Measurements from ENCODE around the gene HAND1.
"Not testable (repeated sequence)": the region's sequence is repeated elsewhere in the genome, so short reads cannot be mapped to it uniquely, and the experiment has no call there.

Gene HAND1

DNA sequence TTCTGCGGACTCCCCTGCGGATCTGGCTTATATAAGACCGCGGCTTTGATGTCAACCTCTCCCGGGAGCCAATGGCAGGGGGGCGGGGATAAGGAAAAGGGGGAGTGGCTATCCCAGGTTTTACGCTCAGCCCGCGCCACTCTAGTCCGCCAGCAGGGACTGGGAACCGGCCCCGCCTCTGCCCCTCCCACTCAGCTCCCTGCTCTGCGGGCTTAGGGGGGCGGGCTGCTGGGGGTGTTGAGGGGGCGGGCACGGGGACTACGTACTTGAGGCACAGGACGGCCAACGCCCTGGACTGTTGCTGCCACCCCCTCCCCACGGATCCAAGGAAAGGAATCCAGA is at the start of gene HAND1:
Gene HAND1 (minus strand): TSS at position 4 of the 342 bp plus-strand sequence. CDS start 219 bp downstream, outside the sequence.
- peak; percentile 71 to 73 for DNase-seq

- DNase-seq = no peak
Measured at GRCh38 chr5:154526231-154527226, 48.5 kb upstream of the HAND1 start.

GRCh38 chr5:154524859-154525258 is 46.8 kb upstream of the HAND1 start:
- no peak for DNase-seq

GRCh38 chr5:154524181-154524580 is 46.2 kb upstream of the HAND1 start:
- DNase-seq = no peak

DNA sequence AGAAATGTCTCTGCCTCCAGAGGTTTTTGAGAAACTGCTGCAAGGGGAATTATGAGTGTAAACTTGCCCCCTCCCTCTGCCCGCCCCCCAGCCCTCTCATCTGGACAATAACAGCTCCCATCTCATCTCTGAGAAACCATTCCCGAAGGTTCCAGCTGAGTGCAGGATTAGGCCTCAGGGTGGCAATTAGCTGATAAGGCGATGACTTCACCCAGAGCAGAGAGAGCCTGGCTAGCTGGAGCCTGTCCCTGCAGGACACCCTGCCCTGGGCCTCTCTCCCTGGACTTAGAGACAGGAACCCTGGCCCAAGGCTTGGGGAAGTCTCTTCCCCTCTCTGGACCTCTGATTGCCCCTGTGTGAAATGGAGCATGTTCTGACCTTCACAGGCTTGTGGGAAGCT is 45.7 kb upstream of the HAND1 start:
- DNase-seq = no peak

DNA sequence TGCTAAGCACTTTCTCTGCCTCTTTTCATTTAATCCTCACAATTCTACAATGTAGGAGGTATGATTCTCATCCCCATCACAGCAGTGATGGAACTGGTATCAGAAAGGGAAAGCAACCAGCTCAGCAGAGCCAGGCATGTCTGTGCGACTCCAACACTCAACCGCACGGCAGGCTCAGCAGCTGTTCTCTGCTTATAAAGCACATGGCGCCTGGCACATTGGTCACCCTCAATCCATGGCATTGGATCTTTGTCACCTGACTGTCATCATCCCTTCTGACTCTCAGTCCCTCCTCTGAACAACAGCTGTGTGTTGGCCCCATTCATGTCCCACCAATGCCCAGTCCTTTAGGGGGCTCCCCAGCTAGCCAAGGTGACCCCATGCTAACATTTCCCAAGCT is 45.1 kb upstream of the HAND1 start:
- DNase-seq = no peak

DNA sequence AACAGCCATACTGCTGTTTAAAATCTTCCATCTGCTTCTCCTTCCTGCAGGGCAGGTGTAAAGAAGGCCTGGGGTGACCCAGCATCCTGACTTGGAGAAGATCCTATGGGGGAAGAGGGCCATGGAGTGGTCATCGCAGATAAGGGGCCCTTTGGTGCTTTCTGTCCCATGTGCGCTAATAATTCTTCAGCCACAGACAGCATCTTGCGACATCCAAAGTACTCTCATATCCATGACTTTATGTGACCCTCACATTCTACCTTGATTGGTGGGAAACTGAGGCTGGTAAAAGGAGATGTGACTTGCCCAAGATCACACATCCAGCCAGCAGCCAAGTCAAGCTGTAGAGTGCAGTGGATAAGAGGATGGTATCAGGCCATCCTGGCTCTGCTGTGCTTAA is 44.3 kb upstream of the HAND1 start:
- DNase-seq = no peak

- no peak for DNase-seq
Measured at GRCh38 chr5:154521756-154522155, 43.7 kb upstream of the HAND1 start.

GRCh38 chr5:154520861-154521453 is 42.9 kb upstream of the HAND1 start:
- DNase-seq = peak in 1 of 2 experiments; percentile 22

DNA sequence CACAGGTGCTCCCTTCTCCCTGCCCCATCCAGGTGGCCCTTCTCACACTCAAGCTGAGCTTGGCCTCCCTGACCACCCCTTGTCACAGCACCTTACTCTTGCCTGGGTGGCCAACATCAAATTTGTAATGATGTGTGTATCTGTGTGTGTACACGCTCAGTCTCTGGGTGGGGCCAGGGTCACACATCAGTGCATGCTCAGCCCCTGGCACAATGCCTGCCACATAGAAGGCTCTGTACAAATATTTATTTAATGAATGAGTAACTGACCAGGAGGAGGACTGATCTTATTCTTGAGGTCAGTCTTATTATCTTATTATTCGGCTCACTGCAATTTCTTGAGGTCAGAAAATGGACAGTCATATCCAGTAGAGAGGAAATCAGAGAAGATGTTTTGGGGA is 41.3 kb upstream of the HAND1 start:
- DNase-seq = no peak

- DNase-seq = no peak
Measured at GRCh38 chr5:154518438-154518867, 40.4 kb upstream of the HAND1 start.

DNA sequence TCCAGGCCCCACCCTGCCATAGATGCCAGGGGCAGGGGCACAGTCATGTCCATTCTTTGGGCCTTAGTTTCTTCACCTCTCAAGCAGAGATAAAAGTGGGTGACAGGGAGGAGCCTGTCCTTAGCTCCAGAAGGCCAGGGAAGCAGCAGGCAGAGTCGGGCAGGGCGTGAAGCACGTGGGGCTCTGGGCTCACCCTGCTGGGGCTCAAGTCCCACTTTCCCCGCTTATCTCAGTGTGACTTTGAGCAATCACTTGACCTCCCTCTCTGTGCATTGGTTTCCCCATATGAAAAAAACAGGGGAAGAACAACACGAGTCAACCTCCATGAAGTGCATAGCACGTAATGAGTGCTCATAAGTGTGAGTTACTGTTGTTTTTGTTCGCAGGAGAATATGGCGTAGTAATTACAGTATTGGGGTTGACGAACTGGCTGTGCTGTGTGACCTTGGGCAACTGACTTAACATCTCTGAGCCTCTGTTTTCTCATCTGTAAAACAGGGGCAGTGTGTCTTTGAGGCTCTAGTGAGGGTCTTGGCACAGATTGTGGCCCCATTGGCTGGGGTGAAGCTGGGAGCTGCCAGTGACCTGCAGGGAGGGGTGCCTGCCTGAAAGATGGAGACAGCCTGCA is 39.9 kb upstream of the HAND1 start:
- DNase-seq = no peak

DNA sequence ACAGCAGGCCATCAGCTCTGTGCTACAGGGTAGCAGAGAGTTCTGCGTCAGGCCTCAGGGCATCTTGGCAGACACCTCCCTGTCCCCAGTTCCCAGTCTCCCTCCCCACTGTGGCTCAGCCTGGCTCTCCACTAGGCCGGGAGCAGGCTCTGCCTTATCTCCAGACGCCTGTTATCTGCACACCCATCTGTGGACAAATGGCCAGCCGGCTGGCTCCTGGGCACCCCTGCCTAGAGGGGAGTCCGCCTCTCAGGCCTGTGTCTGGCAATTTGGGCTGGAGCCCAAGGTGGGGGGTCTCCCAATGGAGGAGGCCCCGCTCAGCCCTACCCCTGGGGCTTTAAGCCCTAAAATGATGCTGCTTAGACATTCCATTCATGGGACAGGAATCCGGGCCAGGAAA is 39.2 kb upstream of the HAND1 start:
- no peak for DNase-seq

- no peak for DNase-seq
Measured at GRCh38 chr5:154516475-154516874, 38.4 kb upstream of the HAND1 start.

- not testable (repeated sequence) for DNase-seq
Measured at GRCh38 chr5:154515488-154515887, 37.5 kb upstream of the HAND1 start.

DNA sequence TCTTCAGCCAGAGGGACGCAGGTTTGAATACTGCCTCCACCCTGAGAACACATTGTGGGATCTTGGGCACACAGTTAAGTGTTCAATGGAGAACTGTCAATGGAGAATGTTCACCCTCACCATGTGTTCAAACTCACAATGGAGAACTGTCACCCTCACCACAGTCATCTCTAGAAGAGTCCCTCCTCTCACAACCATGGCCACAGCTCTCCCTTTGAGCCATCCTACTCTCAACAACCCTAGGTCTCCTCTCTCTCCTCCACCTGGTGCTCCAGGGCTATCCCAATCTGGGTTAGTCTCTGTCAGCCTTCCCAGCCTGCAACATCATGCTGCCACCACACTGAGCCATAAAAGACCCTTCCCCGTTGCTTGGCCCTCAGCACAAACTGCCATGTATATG is 36.3 kb upstream of the HAND1 start:
- DNase-seq = no peak

- DNase-seq = no peak
Measured at GRCh38 chr5:154513669-154514084, 35.6 kb upstream of the HAND1 start.

- DNase-seq = no peak
Measured at GRCh38 chr5:154511984-154512383, 34.0 kb upstream of the HAND1 start.

DNA sequence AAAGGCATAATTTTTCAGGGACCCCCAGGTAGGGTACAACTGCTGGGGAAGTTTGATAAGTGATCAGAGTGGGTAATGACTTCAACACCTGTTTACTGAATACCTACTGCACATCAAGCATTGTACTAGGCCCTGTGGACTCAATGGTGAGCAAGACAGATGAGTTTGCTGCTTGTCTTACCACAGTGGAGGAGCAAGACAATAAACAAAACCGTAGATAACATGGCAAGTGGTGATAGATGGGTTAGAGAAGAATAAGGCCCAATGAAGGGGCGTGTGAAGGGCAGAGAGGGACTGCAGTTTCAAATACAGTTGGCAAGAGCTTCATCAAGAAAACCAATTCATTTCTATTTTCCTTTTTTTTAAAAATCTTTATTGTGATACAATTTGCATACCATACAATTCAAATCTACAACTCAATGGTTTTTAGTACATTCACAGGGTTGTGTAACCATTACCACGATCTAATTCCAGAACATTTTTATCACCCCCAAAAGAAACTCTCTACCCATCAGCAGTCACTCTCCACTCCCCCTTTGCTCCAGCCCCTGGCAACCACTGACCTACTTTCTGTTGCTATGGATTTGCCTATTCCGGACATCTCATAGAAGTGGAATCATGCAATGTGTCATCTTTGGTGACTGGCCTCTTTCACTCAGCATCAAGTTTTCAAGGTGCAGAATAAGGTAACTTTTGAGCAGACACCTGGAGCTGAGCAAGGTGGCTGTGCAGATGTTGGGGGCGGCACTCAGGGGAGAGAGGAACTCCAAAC is 31.9 kb upstream of the HAND1 start:
- no peak for DNase-seq

DNA sequence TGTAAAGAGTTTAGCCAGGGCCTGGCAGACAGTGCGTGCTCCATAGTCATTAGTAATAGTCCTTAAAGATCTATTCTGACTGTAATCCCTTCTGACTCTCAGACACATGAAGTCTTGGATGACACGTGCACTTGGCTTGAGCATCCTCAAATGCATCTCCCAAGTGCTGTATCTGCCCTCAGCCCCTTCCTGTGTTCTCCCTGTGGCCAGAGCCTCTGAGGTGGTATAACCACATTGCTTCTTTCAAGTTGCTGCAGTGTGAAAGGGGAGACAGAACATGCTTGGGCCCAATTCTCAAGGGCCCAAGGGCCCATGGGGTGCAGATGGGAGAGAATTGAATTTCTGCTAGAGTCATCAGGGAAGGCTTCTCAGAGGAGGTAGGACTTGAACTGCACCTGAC is 30.1 kb upstream of the HAND1 start:
- no peak for DNase-seq

DNA sequence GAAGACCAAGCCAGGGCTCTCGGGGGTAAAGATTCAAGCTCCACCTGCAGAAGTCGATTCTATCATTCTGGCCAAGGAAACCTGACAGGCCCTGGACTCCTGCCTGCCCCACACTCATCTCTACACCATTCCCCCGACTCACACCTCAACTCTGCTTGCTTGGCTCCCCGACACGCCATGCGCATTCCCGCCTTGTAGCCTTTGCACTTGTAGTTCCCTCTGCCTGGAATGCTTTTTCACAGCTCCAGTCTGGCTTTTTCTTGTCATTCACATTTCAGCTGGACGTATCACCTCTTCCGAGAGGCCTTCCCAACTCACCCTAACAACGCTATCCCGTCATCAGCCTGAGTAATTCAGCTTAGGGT is 28.7 kb upstream of the HAND1 start:
- DNase-seq = no peak

DNA sequence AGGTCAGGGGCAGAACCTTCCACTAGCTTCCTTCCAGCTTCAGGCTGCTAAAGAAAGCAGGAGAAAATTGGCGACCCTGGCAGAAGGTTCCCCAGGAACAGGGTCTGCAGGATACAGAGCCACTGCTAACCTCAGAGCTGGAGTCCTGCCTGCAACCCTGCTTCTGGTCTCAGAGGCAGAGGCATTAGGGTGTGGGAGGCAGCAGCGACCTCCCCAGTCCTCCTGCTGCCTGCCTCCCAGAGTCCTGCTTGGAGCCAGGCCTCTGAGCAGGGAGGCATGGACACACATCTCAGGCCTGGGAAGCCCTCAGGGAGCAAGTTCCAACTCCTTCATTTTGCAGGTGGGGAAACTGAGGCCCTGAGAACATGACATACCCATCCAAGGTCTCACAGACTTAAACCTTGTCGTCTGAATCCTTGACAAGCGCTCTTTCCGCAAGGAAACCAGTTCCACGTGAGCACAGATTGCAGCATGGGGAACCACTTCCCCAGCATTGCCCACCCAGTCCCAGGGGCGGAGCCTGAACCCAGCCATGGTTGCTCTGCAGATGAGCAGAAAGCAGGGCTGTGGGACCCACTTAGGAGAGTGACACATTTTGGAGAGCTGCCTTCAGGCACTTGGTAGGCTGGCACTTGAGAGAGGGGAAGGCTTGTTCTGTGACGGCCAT is 28.2 kb upstream of the HAND1 start:
- DNase-seq = no peak

DNA sequence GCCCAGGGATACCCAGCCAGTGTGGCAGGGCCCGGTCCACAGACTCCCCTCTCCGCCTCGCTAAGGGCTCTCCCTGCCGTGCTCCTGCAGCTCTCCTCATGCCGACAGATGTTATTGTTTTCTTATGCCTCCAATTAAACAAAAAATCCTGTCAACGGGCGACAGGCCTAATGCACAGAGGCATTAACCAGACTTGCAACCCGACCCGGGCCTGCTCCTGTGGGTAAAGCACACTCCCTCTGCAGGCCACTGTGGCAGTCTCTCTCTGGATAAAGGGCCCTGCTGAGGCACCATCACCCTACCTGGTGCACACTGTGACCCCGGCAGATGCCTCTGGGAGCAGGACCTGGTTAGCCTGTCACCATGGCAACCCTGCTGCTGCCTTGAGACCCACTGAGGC is 27.5 kb upstream of the HAND1 start:
- DNase-seq = no peak

Data from NCI-H187 (cell line).